ENCODE data around the gene PLCB1. TPM values are rescaled to one million over a fixed set of nuclear protein-coding genes. Genes with fewer than 3 reads are reported as not detected.

PLCB1 gene
- total and polyA plus RNA-seq, 2 donors (not counting 3 experiments of a cell fraction or from before 2014, with no cell fraction given): 10.2 to 53.4 TPM

DNA sequence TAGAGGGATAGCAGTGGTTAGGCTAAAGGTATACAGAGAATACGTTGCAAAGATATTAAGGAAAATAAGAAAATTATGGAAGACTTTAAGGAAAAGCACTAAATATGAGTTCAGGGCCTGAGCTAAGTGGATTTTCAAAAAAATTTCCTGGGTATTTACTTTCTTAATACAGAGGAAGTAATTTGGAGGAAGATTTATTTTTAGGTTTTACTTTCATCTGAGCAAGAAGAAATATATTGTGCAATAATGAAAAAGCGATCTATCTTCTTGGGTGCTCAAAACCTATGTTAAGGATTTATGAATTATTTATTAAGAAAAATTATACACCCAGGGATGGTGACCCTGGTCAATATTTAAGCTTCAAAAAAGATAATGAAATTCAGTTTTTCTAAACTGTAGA is 224.7 kb downstream of the PLCB1 start:
- Histone ChIP-seq H3K79me2 (ENCODE audit: control insufficient read depth, insufficient read depth, low read length) (no peaks in the 10 kb centered on the region), H4K20me1 (replicated peaks; ENCODE audit: control insufficient read depth, extremely low read depth, insufficient read depth, low read length) (peaks cover 3% of the 10 kb centered on the region), H3K4me2 (ENCODE audit: insufficient read depth, low read length) (no peak overlapping the region), H3K9ac (replicated peaks; ENCODE audit: extremely low read depth, insufficient read depth, low read length) (no peak overlapping the region), H3K27ac (ENCODE audit: insufficient read depth, low read depth, low read length) (no peak overlapping the region), H2AFZ (ENCODE audit: low read depth, low read length) (no peak overlapping the region), H3K4me3 (replicated peaks in 1 of 3; ENCODE audit: insufficient read depth in 1 of 3, low read depth in 1 of 3, low read length in 3 of 3) (no peak overlapping the region), H3K9me3 (replicated peaks; ENCODE audit: control insufficient read depth, insufficient read depth, low read length) (no peaks in the 10 kb centered on the region), H3K27me3 (ENCODE audit: control insufficient read depth in 2 of 2, insufficient read depth in 2 of 2, low read length in 2 of 2) (no peaks in the 10 kb centered on the region), H3K9me1 (replicated peaks; ENCODE audit: control insufficient read depth, extremely low read depth, insufficient read depth, low read length) (no peaks in the 10 kb centered on the region), H3K4me1 (ENCODE audit: control insufficient read depth, extremely low read depth, insufficient read depth, low read length) (no peaks in the 10 kb centered on the region), H3K36me3 (ENCODE audit: control insufficient read depth in 2 of 2, extremely low read depth in 1 of 2, insufficient read depth in 2 of 2, low read length in 2 of 2) (no peaks in the 10 kb centered on the region)
- intact Hi-C loops (cut with micrococcal nuclease): no loop called here
- no TSS peak for BruUV-seq (replicated peaks)
- DNase-seq (ENCODE audit: low read depth, low spot score) (no peak), FAIRE-seq (no peak)
- CTCF ChIA-PET: interaction anchor here (1.2 kb wide), 1 partner anchor 9 kb away, joined by 3 read pairs; no protein-coding TSS in a partner anchor
- TF ChIP-seq POLR2A (IDR thresholded peaks at IDR 0.05; ENCODE audit: low read depth, low read length): no peak
- TF ChIP-seq FOS (IDR thresholded peaks at IDR 0.05; ENCODE audit: borderline replicate concordance, insufficient read depth, low read length): no peak
- no peak for TF ChIP-seq JUN (IDR thresholded peaks at IDR 0.05; ENCODE audit: borderline replicate concordance, insufficient read depth, insufficient read length, low read depth)
- TF ChIP-seq, protein P1, sequence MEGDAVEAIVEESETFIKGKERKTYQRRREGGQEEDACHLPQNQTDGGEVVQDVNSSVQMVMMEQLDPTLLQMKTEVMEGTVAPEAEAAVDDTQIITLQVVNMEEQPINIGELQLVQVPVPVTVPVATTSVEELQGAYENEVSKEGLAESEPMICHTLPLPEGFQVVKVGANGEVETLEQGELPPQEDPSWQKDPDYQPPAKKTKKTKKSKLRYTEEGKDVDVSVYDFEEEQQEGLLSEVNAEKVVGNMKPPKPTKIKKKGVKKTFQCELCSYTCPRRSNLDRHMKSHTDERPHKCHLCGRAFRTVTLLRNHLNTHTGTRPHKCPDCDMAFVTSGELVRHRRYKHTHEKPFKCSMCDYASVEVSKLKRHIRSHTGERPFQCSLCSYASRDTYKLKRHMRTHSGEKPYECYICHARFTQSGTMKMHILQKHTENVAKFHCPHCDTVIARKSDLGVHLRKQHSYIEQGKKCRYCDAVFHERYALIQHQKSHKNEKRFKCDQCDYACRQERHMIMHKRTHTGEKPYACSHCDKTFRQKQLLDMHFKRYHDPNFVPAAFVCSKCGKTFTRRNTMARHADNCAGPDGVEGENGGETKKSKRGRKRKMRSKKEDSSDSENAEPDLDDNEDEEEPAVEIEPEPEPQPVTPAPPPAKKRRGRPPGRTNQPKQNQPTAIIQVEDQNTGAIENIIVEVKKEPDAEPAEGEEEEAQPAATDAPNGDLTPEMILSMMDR (IDR thresholded peaks at IDR 0.05; ENCODE audit: extremely low read depth in 1 of 2, insufficient read depth in 1 of 2, low read depth in 1 of 2, low read length in 2 of 2): no peak
- no peak for TF ChIP-seq POLR2AphosphoS5 (IDR thresholded peaks at IDR 0.05; ENCODE audit: insufficient read depth, low read depth, low read length)
- TF ChIP-seq GATA2 (IDR thresholded peaks at IDR 0.05; ENCODE audit: insufficient read depth, insufficient read length, low read depth, low read length): no peak
- TF ChIP-seq EZH2 (IDR thresholded peaks at IDR 0.05; ENCODE audit: borderline replicate concordance, low read depth, low read length, severe bottlenecking): no peak
- TF ChIP-seq, protein P2, sequence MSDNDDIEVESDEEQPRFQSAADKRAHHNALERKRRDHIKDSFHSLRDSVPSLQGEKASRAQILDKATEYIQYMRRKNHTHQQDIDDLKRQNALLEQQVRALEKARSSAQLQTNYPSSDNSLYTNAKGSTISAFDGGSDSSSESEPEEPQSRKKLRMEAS (IDR thresholded peaks at IDR 0.05; ENCODE audit: insufficient read depth, insufficient read length): no peak
- TF ChIP-seq MYC (IDR thresholded peaks at IDR 0.05; ENCODE audit: low read depth, low read length): no peak
- POLR2A ChIA-PET: no interaction called here
- dilution Hi-C loops (cut with MboI; ENCODE audit: extremely low pct_ligation_motif_present, low sequenced_read_pairs): no loop called here
